HEK293 (cell line): ENCODE measurements around the gene UCHL1.

Experiments used
- GLIS1 ChIP-seq: fragments of 450-650 bp; formaldehyde crosslinking; IDR thresholded peaks from 2 replicates; pipeline ENCODE4 v1.5.1; 2016; ENCODE audit warnings: missing biosample characterization, missing genetic modification characterization
- ZBTB8A ChIP-seq: fragments of 450-650 bp; formaldehyde crosslinking; IDR thresholded peaks from 2 replicates; pipeline ENCODE4 v1.5.1; 2016; ENCODE audit warnings: missing biosample characterization, missing genetic modification characterization
- ZNF132 ChIP-seq: fragments of 450-650 bp; formaldehyde crosslinking; IDR thresholded peaks from 2 replicates; pipeline ENCODE4 v1.5.1; 2017; ENCODE audit warnings: missing biosample characterization, missing genetic modification characterization, borderline replicate concordance
- ZNF19 ChIP-seq: fragments of 450-650 bp; formaldehyde crosslinking; IDR thresholded peaks from 2 replicates; pipeline ENCODE4; 2016; ENCODE audit warnings: missing biosample characterization, missing genetic modification characterization, low read depth
- ZNF274 ChIP-seq, 2 experiments: fragments of 200-500 bp in 1 of 2; fragments of 450-650 bp in 1 of 2; sonication (Bioruptor generic) in 1 of 2; formaldehyde crosslinking in 1 of 2; IDR thresholded peaks; 2 replicates each; pipeline versions ENCODE4 v1.5.1 to v1.6.1; 2014 to 2016; ENCODE audit warnings: borderline replicate concordance in 1 of 2, inconsistent platforms in 1 of 2, low read length in 1 of 2, missing biosample characterization in 1 of 2, missing genetic modification characterization in 1 of 2
- ZNF292 ChIP-seq: fragments of 450-650 bp; formaldehyde crosslinking; IDR thresholded peaks from 2 replicates; pipeline ENCODE4 v1.5.1; 2016; ENCODE audit warnings: low read depth, missing biosample characterization, missing genetic modification characterization, borderline replicate concordance
- ZNF394 ChIP-seq: fragments of 450-650 bp; formaldehyde crosslinking; IDR thresholded peaks from 2 replicates; pipeline ENCODE4 v1.5.1; 2016; ENCODE audit warnings: missing biosample characterization, missing genetic modification characterization, mild to moderate bottlenecking, moderate library complexity, borderline replicate concordance
- ZNF548 ChIP-seq: fragments of 450-650 bp; formaldehyde crosslinking; IDR thresholded peaks from 2 replicates; pipeline ENCODE4 v1.5.1; 2016; ENCODE audit warnings: missing biosample characterization, missing genetic modification characterization
- ZNF629 ChIP-seq: fragments of 450-650 bp; formaldehyde crosslinking; IDR thresholded peaks from 2 replicates; pipeline ENCODE4 v1.5.1; 2017; ENCODE audit warnings: missing biosample characterization, missing genetic modification characterization
- ZNF677 ChIP-seq: fragments of 450-650 bp; IDR thresholded peaks from 2 replicates; pipeline ENCODE4 v1.5.0; 2018; ENCODE audit warnings: missing biosample characterization, mild to moderate bottlenecking, missing genetic modification characterization, moderate library complexity
- ZNF777 ChIP-seq: fragments of 450-650 bp; formaldehyde crosslinking; IDR thresholded peaks from 2 replicates; pipeline ENCODE4 v1.5.1; 2017; ENCODE audit warnings: missing biosample characterization, missing genetic modification characterization, borderline replicate concordance
- ZSCAN23 ChIP-seq: fragments of 450-650 bp; formaldehyde crosslinking; IDR thresholded peaks from 2 replicates; pipeline ENCODE4 v1.5.1; 2016; ENCODE audit warnings: missing biosample characterization, missing genetic modification characterization
- TF ChIP-seq, protein P1 (sequence below): fragments of 450-650 bp; formaldehyde crosslinking; IDR thresholded peaks from 2 replicates; pipeline ENCODE4 v1.5.1; 2016; ENCODE audit warnings: missing biosample characterization, missing genetic modification characterization
- TF ChIP-seq, protein P2 (sequence below): fragments of 450-650 bp; formaldehyde crosslinking; IDR thresholded peaks from 2 replicates; pipeline ENCODE4 v1.5.1; 2017; ENCODE audit warnings: missing biosample characterization, missing genetic modification characterization
- TF ChIP-seq, protein P3 (sequence below): fragments of 450-650 bp; formaldehyde crosslinking; IDR thresholded peaks from 2 replicates; pipeline ENCODE4 v1.5.1; 2016; ENCODE audit warnings: missing biosample characterization, missing genetic modification characterization
- TF ChIP-seq, protein P4 (sequence below): fragments of 450-650 bp; formaldehyde crosslinking; IDR thresholded peaks from 2 replicates; pipeline ENCODE4 v1.5.1; 2016; ENCODE audit warnings: missing biosample characterization, missing genetic modification characterization
- TF ChIP-seq, protein P5 (sequence below): fragments of 450-650 bp; formaldehyde crosslinking; IDR thresholded peaks from 2 replicates; pipeline ENCODE4 v1.5.1; 2016; ENCODE audit warnings: missing biosample characterization, missing genetic modification characterization
- TF ChIP-seq, protein P6 (sequence below): IDR thresholded peaks from 2 replicates; pipeline ENCODE4 v1.6.1; 2011; ENCODE audit warnings: mild to moderate bottlenecking, low read depth, low read length, borderline replicate concordance
- TF ChIP-seq, protein P7 (sequence below): fragments of 450-650 bp; formaldehyde crosslinking; conservative IDR thresholded peaks from 2 replicates; pipeline ENCODE4 v1.5.1; 2016; ENCODE audit warnings: low read depth, missing biosample characterization, missing genetic modification characterization
- TF ChIP-seq, protein P8 (sequence below): fragments of 450-650 bp; formaldehyde crosslinking; IDR thresholded peaks from 2 replicates; pipeline ENCODE4 v1.5.1; 2016; ENCODE audit warnings: missing biosample characterization, missing genetic modification characterization

UCHL1 gene

DNA sequence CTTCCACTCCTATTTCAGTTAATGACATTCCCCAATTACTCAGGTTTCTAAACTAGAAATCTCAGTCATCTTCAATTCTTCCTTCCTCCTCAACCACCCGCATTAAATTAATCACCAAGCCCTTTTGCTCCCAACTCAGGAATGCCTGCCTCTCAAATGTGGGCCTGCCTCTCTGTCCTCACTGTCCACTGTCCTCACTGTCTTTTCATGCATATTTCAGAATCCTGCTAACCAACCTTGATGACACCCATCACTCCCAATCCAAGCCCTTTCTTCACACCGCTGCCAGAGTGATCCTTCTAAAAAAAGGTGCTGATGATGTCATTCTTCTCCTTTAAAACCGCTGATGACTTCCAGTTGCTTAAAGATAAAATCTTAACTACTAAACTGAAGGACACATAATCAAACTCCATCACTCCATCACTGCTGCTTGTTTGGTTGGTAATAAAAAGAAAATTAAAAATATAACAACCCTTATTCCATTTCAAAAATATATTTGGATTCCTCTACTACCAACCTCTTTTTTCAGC, 37.2 kb upstream of the UCHL1 start (continued):
- TF ChIP-seq, protein P1, sequence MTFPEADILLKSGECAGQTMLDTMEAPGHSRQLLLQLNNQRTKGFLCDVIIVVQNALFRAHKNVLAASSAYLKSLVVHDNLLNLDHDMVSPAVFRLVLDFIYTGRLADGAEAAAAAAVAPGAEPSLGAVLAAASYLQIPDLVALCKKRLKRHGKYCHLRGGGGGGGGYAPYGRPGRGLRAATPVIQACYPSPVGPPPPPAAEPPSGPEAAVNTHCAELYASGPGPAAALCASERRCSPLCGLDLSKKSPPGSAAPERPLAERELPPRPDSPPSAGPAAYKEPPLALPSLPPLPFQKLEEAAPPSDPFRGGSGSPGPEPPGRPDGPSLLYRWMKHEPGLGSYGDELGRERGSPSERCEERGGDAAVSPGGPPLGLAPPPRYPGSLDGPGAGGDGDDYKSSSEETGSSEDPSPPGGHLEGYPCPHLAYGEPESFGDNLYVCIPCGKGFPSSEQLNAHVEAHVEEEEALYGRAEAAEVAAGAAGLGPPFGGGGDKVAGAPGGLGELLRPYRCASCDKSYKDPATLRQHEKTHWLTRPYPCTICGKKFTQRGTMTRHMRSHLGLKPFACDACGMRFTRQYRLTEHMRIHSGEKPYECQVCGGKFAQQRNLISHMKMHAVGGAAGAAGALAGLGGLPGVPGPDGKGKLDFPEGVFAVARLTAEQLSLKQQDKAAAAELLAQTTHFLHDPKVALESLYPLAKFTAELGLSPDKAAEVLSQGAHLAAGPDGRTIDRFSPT (tag by site-specific recombination), result peak; percentile 25; the same call in 1 of the 2 replicates
- TF ChIP-seq ZNF394 (tag by site-specific recombination) (no peak), ZBTB8A (tag by site-specific recombination) (no peak), ZNF19 (tag by site-specific recombination) (no peak), ZNF548 (tag by site-specific recombination) (no peak), ZNF629 (tag by site-specific recombination) (peak; percentile 84), GLIS1 (tag by site-specific recombination) (no peak), ZNF677 (tag by site-specific recombination) (no peak), ZSCAN23 (no peak), ZNF777 (tag by site-specific recombination) (no peak), ZNF274 (IDR thresholded peaks at IDR 0.05; ENCODE audit: low read length) (no peak), ZNF274 (tag by site-specific recombination; IDR thresholded peaks at IDR 0.05; ENCODE audit: borderline replicate concordance) (no peak), ZNF292 (tag by site-specific recombination) (no peak), ZNF132 (tag by site-specific recombination) (no peak)
- TF ChIP-seq, protein P2, sequence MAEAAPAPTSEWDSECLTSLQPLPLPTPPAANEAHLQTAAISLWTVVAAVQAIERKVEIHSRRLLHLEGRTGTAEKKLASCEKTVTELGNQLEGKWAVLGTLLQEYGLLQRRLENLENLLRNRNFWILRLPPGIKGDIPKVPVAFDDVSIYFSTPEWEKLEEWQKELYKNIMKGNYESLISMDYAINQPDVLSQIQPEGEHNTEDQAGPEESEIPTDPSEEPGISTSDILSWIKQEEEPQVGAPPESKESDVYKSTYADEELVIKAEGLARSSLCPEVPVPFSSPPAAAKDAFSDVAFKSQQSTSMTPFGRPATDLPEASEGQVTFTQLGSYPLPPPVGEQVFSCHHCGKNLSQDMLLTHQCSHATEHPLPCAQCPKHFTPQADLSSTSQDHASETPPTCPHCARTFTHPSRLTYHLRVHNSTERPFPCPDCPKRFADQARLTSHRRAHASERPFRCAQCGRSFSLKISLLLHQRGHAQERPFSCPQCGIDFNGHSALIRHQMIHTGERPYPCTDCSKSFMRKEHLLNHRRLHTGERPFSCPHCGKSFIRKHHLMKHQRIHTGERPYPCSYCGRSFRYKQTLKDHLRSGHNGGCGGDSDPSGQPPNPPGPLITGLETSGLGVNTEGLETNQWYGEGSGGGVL, result no peak
- TF ChIP-seq, protein P3, sequence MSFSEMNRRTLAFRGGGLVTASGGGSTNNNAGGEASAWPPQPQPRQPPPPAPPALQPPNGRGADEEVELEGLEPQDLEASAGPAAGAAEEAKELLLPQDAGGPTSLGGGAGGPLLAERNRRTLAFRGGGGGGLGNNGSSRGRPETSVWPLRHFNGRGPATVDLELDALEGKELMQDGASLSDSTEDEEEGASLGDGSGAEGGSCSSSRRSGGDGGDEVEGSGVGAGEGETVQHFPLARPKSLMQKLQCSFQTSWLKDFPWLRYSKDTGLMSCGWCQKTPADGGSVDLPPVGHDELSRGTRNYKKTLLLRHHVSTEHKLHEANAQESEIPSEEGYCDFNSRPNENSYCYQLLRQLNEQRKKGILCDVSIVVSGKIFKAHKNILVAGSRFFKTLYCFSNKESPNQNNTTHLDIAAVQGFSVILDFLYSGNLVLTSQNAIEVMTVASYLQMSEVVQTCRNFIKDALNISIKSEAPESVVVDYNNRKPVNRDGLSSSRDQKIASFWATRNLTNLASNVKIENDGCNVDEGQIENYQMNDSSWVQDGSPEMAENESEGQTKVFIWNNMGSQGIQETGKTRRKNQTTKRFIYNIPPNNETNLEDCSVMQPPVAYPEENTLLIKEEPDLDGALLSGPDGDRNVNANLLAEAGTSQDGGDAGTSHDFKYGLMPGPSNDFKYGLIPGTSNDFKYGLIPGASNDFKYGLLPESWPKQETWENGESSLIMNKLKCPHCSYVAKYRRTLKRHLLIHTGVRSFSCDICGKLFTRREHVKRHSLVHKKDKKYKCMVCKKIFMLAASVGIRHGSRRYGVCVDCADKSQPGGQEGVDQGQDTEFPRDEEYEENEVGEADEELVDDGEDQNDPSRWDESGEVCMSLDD (tag by site-specific recombination), result no peak
- TF ChIP-seq, protein P4, sequence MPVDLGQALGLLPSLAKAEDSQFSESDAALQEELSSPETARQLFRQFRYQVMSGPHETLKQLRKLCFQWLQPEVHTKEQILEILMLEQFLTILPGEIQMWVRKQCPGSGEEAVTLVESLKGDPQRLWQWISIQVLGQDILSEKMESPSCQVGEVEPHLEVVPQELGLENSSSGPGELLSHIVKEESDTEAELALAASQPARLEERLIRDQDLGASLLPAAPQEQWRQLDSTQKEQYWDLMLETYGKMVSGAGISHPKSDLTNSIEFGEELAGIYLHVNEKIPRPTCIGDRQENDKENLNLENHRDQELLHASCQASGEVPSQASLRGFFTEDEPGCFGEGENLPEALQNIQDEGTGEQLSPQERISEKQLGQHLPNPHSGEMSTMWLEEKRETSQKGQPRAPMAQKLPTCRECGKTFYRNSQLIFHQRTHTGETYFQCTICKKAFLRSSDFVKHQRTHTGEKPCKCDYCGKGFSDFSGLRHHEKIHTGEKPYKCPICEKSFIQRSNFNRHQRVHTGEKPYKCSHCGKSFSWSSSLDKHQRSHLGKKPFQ (tag by site-specific recombination), result no peak
- TF ChIP-seq, protein P5, sequence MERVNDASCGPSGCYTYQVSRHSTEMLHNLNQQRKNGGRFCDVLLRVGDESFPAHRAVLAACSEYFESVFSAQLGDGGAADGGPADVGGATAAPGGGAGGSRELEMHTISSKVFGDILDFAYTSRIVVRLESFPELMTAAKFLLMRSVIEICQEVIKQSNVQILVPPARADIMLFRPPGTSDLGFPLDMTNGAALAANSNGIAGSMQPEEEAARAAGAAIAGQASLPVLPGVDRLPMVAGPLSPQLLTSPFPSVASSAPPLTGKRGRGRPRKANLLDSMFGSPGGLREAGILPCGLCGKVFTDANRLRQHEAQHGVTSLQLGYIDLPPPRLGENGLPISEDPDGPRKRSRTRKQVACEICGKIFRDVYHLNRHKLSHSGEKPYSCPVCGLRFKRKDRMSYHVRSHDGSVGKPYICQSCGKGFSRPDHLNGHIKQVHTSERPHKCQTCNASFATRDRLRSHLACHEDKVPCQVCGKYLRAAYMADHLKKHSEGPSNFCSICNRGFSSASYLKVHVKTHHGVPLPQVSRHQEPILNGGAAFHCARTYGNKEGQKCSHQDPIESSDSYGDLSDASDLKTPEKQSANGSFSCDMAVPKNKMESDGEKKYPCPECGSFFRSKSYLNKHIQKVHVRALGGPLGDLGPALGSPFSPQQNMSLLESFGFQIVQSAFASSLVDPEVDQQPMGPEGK, result no peak
- TF ChIP-seq, protein P6, sequence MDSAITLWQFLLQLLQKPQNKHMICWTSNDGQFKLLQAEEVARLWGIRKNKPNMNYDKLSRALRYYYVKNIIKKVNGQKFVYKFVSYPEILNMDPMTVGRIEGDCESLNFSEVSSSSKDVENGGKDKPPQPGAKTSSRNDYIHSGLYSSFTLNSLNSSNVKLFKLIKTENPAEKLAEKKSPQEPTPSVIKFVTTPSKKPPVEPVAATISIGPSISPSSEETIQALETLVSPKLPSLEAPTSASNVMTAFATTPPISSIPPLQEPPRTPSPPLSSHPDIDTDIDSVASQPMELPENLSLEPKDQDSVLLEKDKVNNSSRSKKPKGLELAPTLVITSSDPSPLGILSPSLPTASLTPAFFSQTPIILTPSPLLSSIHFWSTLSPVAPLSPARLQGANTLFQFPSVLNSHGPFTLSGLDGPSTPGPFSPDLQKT, result no peak
- TF ChIP-seq, protein P7, sequence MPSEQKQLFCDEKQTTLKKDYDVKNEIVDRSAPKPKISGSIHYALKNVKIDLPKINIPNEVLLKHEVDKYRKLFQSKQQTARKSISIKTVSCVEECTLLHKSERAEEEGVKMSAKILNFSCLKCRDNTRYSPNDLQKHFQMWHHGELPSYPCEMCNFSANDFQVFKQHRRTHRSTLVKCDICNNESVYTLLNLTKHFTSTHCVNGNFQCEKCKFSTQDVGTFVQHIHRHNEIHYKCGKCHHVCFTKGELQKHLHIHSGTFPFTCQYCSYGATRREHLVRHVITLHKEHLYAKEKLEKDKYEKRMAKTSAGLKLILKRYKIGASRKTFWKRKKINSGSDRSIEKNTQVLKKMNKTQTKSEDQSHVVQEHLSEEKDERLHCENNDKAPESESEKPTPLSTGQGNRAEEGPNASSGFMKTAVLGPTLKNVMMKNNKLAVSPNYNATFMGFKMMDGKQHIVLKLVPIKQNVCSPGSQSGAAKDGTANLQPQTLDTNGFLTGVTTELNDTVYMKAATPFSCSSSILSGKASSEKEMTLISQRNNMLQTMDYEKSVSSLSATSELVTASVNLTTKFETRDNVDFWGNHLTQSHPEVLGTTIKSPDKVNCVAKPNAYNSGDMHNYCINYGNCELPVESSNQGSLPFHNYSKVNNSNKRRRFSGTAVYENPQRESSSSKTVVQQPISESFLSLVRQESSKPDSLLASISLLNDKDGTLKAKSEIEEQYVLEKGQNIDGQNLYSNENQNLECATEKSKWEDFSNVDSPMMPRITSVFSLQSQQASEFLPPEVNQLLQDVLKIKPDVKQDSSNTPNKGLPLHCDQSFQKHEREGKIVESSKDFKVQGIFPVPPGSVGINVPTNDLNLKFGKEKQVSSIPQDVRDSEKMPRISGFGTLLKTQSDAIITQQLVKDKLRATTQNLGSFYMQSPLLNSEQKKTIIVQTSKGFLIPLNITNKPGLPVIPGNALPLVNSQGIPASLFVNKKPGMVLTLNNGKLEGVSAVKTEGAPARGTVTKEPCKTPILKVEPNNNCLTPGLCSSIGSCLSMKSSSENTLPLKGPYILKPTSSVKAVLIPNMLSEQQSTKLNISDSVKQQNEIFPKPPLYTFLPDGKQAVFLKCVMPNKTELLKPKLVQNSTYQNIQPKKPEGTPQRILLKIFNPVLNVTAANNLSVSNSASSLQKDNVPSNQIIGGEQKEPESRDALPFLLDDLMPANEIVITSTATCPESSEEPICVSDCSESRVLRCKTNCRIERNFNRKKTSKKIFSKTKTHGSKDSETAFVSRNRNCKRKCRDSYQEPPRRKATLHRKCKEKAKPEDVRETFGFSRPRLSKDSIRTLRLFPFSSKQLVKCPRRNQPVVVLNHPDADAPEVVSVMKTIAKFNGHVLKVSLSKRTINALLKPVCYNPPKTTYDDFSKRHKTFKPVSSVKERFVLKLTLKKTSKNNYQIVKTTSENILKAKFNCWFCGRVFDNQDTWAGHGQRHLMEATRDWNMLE (tag by site-specific recombination), result no peak
- TF ChIP-seq, protein P8, sequence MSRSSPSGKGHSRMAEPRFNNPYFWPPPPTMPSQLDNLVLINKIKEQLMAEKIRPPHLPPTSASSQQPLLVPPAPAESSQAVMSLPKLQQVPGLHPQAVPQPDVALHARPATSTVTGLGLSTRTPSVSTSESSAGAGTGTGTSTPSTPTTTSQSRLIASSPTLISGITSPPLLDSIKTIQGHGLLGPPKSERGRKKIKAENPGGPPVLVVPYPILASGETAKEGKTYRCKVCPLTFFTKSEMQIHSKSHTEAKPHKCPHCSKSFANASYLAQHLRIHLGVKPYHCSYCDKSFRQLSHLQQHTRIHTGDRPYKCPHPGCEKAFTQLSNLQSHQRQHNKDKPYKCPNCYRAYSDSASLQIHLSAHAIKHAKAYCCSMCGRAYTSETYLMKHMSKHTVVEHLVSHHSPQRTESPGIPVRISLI (tag by site-specific recombination), result peak; percentile 75; the same call in 1 of the 2 replicates
